Astrocyte of the cerebellum (primary cell): ENCODE data around the gene RAB35.

Experiments used
- DNase-seq: peaks from one replicate; pipeline ENCODE4 v3.0.0-alpha.2; 2011; ENCODE audit warnings: low read depth
- H3K4me3 ChIP-seq: 2 replicates; pipeline ENCODE4 v1.5.1; 2011; ENCODE audit warnings: mild to moderate bottlenecking, low read depth, low read length, moderate library complexity
- CTCF ChIP-seq: IDR thresholded peaks from 2 replicates; pipeline ENCODE4 v1.5.1; 2012; ENCODE audit warnings: low read length, low read depth, moderate library complexity, mild to moderate bottlenecking; ENCODE audit errors: missing control alignments
- in situ Hi-C: cut with HindIII; loops from 2 replicates; pipeline ENCODE4 v1.10.0; 2017; ENCODE audit warnings: low sequenced_read_pairs

Gene RAB35

GRCh38 chr12:120144215-120144614 lies 27.7 kb upstream of the RAB35 start:
- no peak overlapping the region for H3K4me3 ChIP-seq
- in situ Hi-C loops, result no loop called here
- TF ChIP-seq CTCF, result no peak
- no peak for DNase-seq

DNA sequence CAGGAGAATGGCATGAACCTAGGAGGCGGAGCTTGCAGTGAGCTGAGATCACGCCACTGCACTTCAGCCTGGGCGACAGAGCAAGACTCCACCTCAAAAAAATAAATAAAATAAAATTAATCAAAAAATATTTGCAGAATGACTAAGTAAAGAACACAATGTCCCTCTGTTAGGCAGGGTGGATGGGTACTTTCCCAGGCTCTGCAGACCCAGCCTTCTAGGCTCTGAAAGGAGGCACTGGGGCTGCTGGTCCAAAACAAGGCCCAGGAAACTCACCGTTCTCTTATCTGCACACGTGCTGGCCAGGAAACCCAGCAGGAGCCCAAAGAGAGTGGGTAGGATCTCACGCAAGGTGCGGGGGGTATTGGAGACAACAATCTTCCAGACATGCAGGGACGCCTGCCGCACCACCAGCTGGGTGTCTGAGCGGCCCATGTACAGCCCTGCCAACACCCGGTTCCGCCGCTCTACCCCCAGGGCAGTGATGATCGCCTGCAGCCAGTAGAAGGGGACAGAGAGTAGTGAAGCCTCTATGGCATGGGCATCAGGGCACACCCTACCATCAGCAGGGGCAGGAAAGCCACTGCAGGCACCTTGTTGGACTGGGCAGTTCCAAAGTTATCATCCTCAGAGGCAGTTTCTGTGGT lies 25.8 kb upstream of the RAB35 start:
- in situ Hi-C loops, result no loop called here
- TF ChIP-seq CTCF, result no peak
- no peak for DNase-seq
- H3K4me3 ChIP-seq, result no peak overlapping the region

GRCh38 chr12:120141336-120141735 lies 24.8 kb upstream of the RAB35 start:
- no peak for TF ChIP-seq CTCF
- DNase-seq, result no peak
- no peak overlapping the region for H3K4me3 ChIP-seq
- in situ Hi-C loops, result no loop called here

DNA sequence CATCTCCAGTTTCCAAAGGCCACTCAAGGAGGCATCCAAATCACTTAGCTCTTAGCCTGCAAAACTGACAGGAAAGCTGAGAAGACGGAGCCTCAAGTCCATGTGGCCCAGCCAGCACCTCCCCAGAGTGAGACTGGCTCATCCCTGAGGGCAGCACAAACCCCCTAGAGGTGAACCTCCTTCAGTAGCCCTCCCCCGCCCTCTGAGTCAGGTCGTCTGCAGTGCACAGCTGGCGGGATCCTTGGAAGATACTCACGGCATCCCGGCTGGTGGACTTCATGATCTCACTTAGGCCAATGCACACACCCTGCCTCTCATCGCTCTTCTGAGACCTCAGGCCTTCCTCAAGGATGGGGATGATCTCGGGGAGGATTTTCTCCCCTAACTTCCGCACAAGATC lies 24.1 kb upstream of the RAB35 start:
- no peak for DNase-seq
- H3K4me3 ChIP-seq, result no peak overlapping the region
- in situ Hi-C loops, result no loop called here
- TF ChIP-seq CTCF, result no peak

DNA sequence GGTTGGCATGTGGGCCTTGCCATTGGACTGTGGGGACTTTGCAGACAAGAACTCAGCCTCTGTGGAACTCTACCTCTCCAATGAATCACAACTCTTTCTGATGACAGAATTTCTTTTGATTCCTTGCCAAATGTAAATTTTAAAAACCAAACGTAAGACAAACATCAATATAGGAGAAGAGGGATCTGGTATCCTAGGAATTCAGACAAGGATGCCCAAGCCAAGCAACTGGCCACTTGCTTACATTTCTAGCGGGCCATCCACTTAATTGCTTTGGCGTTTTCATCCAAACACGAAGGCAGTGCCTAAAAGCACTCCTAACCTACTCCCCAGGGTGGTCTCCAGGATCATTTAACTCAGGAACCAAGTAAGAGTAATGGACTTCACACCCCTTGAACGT lies 23.4 kb upstream of the RAB35 start:
- in situ Hi-C loops, result no loop called here
- TF ChIP-seq CTCF, result no peak
- DNase-seq, result no peak

DNA sequence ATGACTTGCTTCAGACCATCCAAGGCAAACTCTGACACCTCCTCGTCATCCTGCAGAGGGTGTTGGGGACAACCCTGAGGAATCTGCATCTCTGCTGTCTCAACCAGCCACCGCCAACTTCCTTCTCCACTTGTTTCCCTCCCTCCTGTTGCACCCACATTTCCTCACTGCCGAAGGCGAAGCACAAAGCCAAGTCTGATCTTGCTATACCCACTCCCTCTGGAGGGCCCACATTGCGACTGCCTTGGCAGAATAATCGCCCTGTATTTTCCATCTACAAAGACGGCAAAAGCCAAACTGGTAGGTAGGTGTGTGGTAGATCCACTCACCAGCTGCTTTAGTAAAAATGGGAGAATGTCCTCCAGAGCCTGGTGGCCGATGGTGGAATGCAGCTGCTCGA lies 21.8 kb upstream of the RAB35 start:
- no peak for TF ChIP-seq CTCF
- in situ Hi-C loops, result no loop called here
- DNase-seq, result no peak

More for the DNA sequence above, 23.4 kb upstream of the RAB35 start:
- no peak overlapping the region for H3K4me3 ChIP-seq

More for the DNA sequence above, 21.8 kb upstream of the RAB35 start:
- H3K4me3 ChIP-seq, result no peak overlapping the region
